Prostate gland (tissue), 2 donors: ENCODE data around the gene IQCB1.

Experiments used
- POLR2A ChIP-seq: fragments of 450-650 bp; IDR thresholded peaks from one replicate; pipeline ENCODE4 v1.6.1; 2016; ENCODE audit warnings: antibody characterized with exemption, mild to moderate bottlenecking
- TF ChIP-seq, protein P1 (sequence below), 4 experiments: fragments of 200-600 bp in 2 of 4; fragments of 450-650 bp in 2 of 4; sonication (generic) in 2 of 4; IDR thresholded peaks; 1 replicate in 3 of 4; 2 replicates in 1 of 4; pipeline ENCODE4 v1.5.1; 2016 to 2019; ENCODE audit warnings: antibody characterized with exemption in 4 of 4, mild to moderate bottlenecking in 2 of 4, moderate library complexity in 2 of 4

DNA sequence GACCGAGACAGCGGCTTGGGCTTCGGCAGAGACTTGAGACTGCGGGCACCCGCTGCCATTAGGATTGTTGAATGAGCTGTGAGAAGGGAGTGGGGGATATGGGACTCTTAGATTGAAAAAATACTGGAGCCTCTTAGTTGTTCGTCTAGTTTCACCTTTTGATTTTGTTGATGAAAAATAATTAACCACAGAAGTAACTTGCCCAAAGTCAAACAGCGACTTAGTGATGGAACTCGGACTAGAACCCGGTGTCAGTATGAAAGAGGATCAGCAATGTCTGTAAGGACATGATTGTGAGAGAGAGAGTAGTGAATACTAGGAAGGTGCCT is 84.8 kb downstream of the IQCB1 start:
- TF ChIP-seq POLR2A = no peak
- TF ChIP-seq, protein P1, sequence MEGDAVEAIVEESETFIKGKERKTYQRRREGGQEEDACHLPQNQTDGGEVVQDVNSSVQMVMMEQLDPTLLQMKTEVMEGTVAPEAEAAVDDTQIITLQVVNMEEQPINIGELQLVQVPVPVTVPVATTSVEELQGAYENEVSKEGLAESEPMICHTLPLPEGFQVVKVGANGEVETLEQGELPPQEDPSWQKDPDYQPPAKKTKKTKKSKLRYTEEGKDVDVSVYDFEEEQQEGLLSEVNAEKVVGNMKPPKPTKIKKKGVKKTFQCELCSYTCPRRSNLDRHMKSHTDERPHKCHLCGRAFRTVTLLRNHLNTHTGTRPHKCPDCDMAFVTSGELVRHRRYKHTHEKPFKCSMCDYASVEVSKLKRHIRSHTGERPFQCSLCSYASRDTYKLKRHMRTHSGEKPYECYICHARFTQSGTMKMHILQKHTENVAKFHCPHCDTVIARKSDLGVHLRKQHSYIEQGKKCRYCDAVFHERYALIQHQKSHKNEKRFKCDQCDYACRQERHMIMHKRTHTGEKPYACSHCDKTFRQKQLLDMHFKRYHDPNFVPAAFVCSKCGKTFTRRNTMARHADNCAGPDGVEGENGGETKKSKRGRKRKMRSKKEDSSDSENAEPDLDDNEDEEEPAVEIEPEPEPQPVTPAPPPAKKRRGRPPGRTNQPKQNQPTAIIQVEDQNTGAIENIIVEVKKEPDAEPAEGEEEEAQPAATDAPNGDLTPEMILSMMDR (IDR thresholded peaks at IDR 0.05) = no peak
